Measurements from ENCODE around the gene CHKB. TPM values are rescaled to one million over a fixed set of nuclear protein-coding genes. Genes with fewer than 3 reads are reported as not detected.

Gene CHKB
- total and polyA plus RNA-seq, 2 of the 4 experiments (the other 2 are of a cell fraction) = 8.1 to 36.9 TPM

- no TSS peak for BruUV-seq (replicated peaks)
- intact Hi-C loops (cut with micrococcal nuclease) (no loop called here), in situ Hi-C loops (cut with MboI; ENCODE audit: low sequenced_read_pairs) (no loop called here), dilution Hi-C loops (cut with HindIII; ENCODE audit: low sequenced_read_pairs, unreplicated experiment) (no loop called here)
- Histone ChIP-seq H3K4ac (ENCODE audit: low read depth, low read length) (no peak overlapping the region), H2BK5ac (ENCODE audit: low read depth, low read length, poor library complexity, severe bottlenecking) (no peak overlapping the region), H4K91ac (ENCODE audit: insufficient read depth, low read depth, low read length) (no peak overlapping the region), H3K23ac (ENCODE audit: low read depth, low read length) (no peak overlapping the region), H3K9ac (ENCODE audit: low read depth, low read length) (no peak overlapping the region), H3K4me3 (ENCODE audit: insufficient read depth, low read depth, low read length) (no peak overlapping the region), H2AK5ac (ENCODE audit: low read depth, low read length) (no peak overlapping the region), H3K79me1 (ENCODE audit: low read depth in 1 of 2, low read length in 2 of 2) (no peaks in the 10 kb centered on the region), H2BK20ac (ENCODE audit: low read depth, low read length) (no peak overlapping the region), H3K56ac (ENCODE audit: extremely low read depth, insufficient read depth, low read length) (no peak overlapping the region), H3K9me1 (ENCODE audit: insufficient read depth, low read length) (peaks cover 7% of the 10 kb centered on the region), H2AK9ac (replicated peaks; ENCODE audit: low read depth, low read length, poor library complexity) (no peak overlapping the region), H3K14ac (replicated peaks; ENCODE audit: low read depth, low read length) (no peak overlapping the region), H3K27ac (ENCODE audit: insufficient read depth, low read length) (no peak overlapping the region), H3K18ac (ENCODE audit: low read depth, low read length) (no peak overlapping the region; the same call in 1 of the 2 replicates), H3K27me3 (ENCODE audit: control insufficient read depth, insufficient read depth, low read length) (peaks cover 9% of the 10 kb centered on the region), H4K20me1 (ENCODE audit: insufficient read depth, low read length) (no peaks in the 10 kb centered on the region), H3K4me2 (ENCODE audit: low read depth, low read length) (no peak overlapping the region), H2AFZ (replicated peaks; ENCODE audit: low read length, poor library complexity) (no peak overlapping the region), H3K9me3 (ENCODE audit: control insufficient read depth, insufficient read depth, low read length) (no peaks in the 10 kb centered on the region), H3K4me1 (ENCODE audit: control insufficient read depth, insufficient read depth, low read length) (peaks cover 12% of the 10 kb centered on the region), H3K36me3 (ENCODE audit: control insufficient read depth, insufficient read depth, low read length) (no peaks in the 10 kb centered on the region), H2BK15ac (ENCODE audit: low read depth, low read length) (0 out of 3 replicates have a peak overlapping the region, but pooled peaks have one; percentile 70), H4K8ac (ENCODE audit: low read depth in 2 of 2, low read length in 2 of 2) (no peak overlapping the region), H4K5ac (ENCODE audit: low read depth, low read length) (no peak overlapping the region), H2BK120ac (ENCODE audit: low read depth, low read length) (no peak overlapping the region; the same call in 1 of the 2 replicates)
- DNase-seq (no peak), ATAC-seq (ENCODE audit: low read depth) (no peak)
- POLR2A ChIA-PET (ENCODE audit: unreplicated experiment) = interaction anchor here (0.7 kb wide), 1 partner anchor 16 kb away, joined by 9 read pairs; no protein-coding TSS in a partner anchor
- TF ChIP-seq ELK1 (IDR thresholded peaks at IDR 0.05; ENCODE audit: borderline replicate concordance, low read depth, low read length) = no peak
- TF ChIP-seq POLR2A (IDR thresholded peaks at IDR 0.05; ENCODE audit: low read depth, low read length) = no peak
- no peak for TF ChIP-seq CTCF (conservative IDR thresholded peaks at IDR 0.05; ENCODE audit: low read depth, low read length)
- no peak for TF ChIP-seq CEBPB (IDR thresholded peaks at IDR 0.05; ENCODE audit: low read depth, low read length)
- no peak for TF ChIP-seq USF2 (IDR thresholded peaks at IDR 0.05; ENCODE audit: low read depth, low read length)
- no peak for TF ChIP-seq NFE2L2 (IDR thresholded peaks at IDR 0.05; ENCODE audit: low read depth, low read length)
- TF ChIP-seq MXI1 (IDR thresholded peaks at IDR 0.05; ENCODE audit: borderline replicate concordance, low read depth, low read length) = no peak
- no peak for TF ChIP-seq SMC3 (IDR thresholded peaks at IDR 0.05; ENCODE audit: low read depth, low read length)
- no peak for TF ChIP-seq MAFK (IDR thresholded peaks at IDR 0.05; ENCODE audit: low read depth, low read length)
- no peak for TF ChIP-seq RFX5 (IDR thresholded peaks at IDR 0.05; ENCODE audit: low read depth, low read length)
- TF ChIP-seq RCOR1 (IDR thresholded peaks at IDR 0.05; ENCODE audit: insufficient replicate concordance, low read length) = no peak
- no peak for TF ChIP-seq FOS (IDR thresholded peaks at IDR 0.05; ENCODE audit: low read depth, low read length)
- TF ChIP-seq BHLHE40 (IDR thresholded peaks at IDR 0.05; ENCODE audit: low read depth, low read length) = no peak
- no peak for TF ChIP-seq RAD21 (IDR thresholded peaks at IDR 0.05; ENCODE audit: low read length)
- TF ChIP-seq MAZ (IDR thresholded peaks at IDR 0.05; ENCODE audit: borderline replicate concordance, low read depth, low read length) = no peak
- TF ChIP-seq CHD1 (IDR thresholded peaks at IDR 0.05; ENCODE audit: low read depth, low read length) = no peak
- WGBS, 2 experiments (ENCODE audit: extremely low coverage in 2 of 2, insufficient read length in 1 of 2) = no CpG with 5 or more reads among the region's 10 CpGs
- CTCF ChIA-PET = interaction anchor here (0.6 to 0.9 kb wide), 3 partner anchors 37 to 47 kb away, joined by 3 to 6 read pairs (median 4); no protein-coding TSS in a partner anchor
Observed at GRCh38 chr22:50540381-50540780, 42.3 kb downstream of the CHKB start.
